HG03342 (cell line): ENCODE results near the gene NABP2.
A peak's percentile ranks its signal among the peaks of the same experiment; 100 is the strongest.

ENCODE experiments used
- ATAC-seq: cut with Tn5 transposase; IDR thresholded peaks from one replicate; pipeline ENCODE4 v1.9.1; 2021; ENCODE audit warnings: mild to moderate bottlenecking, moderate library complexity; ENCODE audit not compliant: unreplicated experiment

The NABP2 gene

DNA sequence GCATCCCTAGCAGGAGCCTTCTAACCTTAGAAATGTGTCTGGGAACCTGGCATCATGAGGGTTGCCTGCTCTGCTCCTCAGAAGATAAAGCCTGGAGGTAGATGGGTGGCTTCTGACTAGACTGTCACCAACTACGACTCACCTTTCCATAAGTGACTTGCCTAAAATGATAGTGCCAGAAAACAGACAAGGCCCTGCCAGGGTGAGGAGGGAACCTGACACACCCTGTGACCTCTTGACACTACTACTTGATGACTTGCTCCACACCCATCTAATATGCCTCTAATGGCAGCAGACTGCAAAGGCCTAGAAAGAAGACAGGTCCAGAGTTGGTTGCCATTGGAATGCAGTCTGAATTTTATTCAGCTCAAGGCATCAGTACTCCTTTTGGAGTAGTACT lies 11.8 kb upstream of the NABP2 start:
- no peak for ATAC-seq

DNA sequence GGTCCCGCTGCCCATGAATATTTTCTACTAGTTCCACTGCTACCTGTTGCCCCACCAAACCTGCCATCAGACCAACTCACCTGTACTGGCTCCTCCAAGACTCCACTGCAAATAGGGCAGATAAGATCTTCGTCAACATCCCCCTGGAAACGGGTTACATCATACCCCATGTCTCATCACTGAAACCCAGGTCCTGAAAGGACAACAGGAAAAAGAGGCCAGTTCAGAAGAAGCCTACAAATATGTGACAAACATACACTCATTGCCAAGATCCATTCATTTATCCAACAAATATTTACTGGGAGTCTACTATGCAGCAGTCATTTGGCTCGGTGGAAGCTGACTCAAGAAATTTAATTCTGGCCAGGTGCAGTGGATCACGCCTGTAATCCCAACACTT lies 10.3 kb upstream of the NABP2 start:
- no peak for ATAC-seq

DNA sequence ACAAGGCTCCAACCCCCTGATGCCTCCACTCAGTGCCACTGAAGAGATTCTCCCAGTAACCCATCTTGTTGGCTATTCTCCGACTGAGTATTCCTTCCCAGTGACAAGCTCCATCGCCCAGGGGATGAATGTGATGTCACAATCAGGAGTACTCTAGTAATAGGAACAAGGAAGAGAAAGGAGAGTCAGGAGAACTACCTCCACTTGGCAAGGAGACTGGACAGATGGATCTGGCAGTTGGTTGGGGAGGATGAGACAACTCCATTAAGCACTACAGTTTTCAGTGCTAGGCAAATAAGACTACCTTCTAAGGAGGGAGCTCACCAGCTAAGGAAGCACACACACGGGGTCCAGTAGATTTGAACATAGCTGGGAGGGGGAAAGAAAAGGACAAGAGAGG lies 7.7 kb upstream of the NABP2 start:
- no peak for ATAC-seq

DNA sequence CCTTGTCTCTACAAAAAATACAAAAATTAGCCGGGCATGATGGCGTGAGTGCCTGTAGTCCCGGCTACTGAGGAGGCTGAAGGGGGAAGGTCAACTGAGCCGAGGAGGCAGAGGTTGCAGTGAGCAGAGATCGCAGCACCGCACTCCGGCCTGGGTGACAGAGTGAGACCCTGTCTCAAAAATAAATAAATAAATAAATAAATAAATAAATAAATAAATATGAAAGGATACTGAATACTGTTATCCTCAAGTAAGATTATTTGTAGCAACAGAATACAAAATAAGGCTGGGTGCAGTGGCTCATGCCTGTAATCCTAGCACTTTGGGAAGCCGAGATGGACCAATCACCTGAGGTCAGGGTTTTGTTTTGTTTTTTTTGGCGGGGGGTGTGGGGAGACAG lies 4.3 kb upstream of the NABP2 start:
- no peak for ATAC-seq

GRCh38 chr12:56220611-56221231 lies 3.4 kb upstream of the NABP2 start:
- no peak for ATAC-seq

GRCh38 chr12:56221232-56221756 lies 2.8 kb upstream of the NABP2 start:
- peak; percentile 27 for ATAC-seq

GRCh38 chr12:56221757-56222530 lies 2.2 kb upstream of the NABP2 start, which contains the start of gene RNF41:
Gene RNF41, minus strand, starts transcription at chr12:56221922. Its CDS starts 7,875 bp downstream, at chr12:56214047.
- peak; percentile 80 for ATAC-seq

GRCh38 chr12:56222531-56222895 lies 1.6 kb upstream of the NABP2 start:
- no peak for ATAC-seq

DNA sequence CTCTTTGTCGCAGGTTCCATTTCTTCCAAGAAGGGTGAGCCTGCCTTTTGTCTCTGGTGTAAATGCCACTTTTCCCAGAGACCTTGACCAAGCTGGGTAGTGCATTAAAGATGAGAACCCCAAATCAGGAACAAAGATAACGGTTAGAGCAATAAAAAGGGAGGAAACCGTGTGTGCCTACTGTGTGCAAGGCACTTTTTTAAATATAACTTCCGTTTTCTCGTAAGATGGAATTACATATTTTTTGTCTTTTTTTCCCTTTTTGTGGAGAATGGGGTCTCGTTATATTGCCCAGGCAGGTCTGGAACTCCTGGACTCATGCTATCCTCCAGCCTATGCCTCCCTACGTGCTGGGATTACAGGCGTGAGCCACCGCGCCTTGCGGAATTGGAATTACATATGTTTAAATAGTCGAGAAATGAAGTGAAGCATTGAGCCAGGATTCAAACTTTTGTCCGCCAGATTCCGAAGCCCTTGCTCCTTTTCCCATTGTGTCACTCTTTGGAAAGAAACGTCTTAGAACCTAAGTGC lies 506 bp upstream of the NABP2 start:
- ATAC-seq = no peak

DNA sequence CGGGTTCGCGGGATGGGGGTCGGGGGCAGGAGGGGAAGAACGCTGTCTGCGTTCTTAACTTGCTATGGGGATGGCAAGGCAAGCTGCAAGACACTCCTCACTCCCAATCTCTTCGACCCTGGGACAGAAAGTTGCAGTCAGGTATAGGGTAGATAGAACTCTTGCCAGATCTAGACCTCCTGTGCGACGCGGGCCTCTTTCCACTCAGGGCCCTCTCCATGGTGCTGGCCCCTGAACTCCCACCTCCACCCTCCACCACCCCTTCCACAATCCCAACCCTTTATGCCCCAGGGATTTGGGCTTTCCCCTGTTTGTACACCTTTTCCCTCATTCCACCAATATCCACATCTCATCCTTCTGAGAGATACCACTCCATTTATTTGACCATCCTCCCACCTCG lies 812 bp downstream of the NABP2 start:
- no peak for ATAC-seq

- no peak for ATAC-seq
These were observed 4.9 kb downstream of the NABP2 start for GRCh38 chr12:56229082-56229481.

GRCh38 chr12:56229916-56230431 lies 5.8 kb downstream of the NABP2 start, which contains the start of gene SLC39A5:
Gene SLC39A5, plus strand, starts transcription at chr12:56230051. Its CDS starts 1,224 bp downstream, at chr12:56231275.
- ATAC-seq = no peak

DNA sequence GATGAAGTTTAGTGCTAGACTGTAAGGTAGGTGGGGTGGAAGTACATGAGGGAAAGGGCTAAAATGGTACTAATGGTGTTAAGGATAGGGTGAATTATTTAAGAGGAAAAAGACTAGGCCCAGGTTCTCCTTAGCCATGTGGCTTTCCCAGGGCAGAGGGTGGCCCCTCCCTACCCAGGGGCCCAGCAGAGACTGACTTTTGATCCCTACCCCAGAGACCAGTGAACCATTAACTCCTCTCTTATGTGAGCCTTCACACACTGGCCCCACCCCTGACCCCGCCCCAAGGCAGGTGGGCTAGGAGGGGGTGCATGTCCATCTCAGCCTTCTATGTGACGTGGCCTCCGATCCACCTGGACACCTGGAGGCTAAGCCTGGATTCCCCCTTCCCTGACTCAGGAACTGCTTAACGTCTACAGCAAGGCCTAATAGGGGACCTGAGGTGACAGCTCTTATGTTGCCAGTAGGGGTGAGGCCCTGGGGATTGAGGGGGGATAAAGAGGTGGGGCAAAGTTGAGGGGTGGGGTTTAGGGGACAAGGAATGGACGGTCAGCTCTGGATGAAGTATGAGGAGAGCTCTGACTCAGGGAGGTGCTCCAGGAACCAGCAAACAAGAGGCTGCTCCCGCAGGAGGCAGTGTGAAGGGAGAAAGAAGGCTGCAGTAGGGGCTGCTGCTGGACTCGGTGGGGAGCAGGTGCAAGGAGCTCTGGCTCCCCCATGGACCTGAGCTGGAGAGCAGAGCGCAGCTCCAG lies 6.5 kb downstream of the NABP2 start:
- ATAC-seq = no peak

- ATAC-seq = no peak
These were observed 7.0 kb downstream of the NABP2 start for GRCh38 chr12:56231184-56231582.

GRCh38 chr12:56234746-56235436 lies 10.7 kb downstream of the NABP2 start:
- no peak for ATAC-seq

DNA sequence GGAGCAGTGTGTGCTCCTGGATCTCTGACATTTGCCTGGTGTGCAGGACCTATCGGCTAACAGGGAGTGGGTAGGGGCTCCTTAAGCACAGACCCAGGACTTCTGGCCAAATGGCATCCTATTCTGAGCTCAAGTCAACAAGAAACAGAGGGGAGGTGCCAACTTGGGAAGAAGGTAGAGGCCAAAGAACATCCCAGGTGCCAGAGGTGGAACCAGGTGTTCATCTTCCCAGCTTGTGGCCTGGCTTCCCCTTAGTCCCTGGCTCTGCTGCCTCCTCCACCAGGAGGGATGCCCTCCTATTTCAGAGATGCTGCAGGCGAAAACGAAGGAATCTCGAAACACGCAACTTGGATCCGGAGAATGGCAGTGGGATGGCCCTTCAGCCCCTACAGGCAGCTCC lies 11.9 kb downstream of the NABP2 start:
- ATAC-seq = no peak

GRCh38 chr12:56236985-56237384 lies 12.8 kb downstream of the NABP2 start:
- no peak for ATAC-seq

DNA sequence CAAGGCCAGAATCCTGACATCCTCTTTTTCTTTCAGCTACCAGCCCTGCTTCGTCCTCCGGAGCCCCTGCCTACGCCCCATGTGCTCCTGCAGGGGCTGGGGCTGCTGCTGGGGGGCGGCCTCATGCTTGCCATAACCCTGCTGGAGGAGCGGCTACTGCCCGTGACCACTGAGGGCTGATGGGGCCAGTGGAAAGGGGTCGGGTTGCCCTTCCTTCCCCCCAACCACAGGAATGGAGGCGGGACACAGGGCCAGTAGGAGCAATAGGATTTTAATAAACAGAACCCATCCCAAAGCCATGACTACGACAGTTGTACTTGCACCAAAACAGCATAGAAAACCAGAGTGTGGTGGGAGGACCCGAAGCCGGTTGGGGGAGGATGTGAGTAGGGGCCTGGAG lies 13.4 kb downstream of the NABP2 start:
- no peak for ATAC-seq

DNA sequence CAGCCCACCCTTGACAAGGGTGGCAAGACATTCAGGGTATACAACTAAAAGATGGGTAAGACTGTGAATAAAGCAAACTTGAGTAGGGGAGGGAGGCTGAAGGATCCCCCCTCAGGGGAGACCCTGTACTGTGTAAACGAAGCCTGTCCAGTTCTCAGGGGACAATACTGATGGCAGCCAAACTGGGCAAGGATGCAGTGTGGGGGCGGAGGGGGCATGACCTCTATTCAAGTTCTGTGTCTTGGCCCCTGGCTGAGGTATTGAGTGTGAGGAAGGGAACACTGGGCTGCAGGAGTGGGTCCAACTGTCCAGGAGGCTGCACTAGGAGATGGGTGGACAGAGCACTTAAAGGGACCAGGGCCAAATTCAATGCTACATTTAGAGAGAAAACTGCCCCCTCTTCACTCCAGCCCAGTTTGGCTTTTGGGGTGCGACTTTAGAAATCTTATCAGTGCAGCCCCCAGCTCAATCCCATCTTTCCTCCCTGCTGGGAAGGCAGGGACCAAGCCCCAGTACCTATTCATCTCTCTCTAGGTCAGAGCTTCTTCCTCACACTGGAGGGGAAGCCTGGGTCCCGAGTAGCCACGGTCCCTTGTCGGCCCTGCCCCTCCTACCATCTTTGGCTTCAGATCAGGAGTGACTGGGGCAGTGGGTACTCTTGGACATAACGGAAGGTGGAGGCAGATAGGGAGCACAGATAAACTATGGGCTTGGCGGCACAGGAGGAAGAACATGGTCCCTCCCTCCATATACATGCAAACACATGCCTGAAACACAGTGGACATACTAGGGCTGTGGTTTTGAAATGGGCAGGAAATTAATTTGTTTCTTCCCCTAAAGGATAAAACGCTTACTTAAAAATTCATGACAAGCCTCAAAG lies 17.5 kb downstream of the NABP2 start:
- ATAC-seq = no peak
